ENCODE data around the gene CEMIP2.

GRCh38 chr9:71754151-71754550 is 14.2 kb downstream of the CEMIP2 start:
- TF ChIP-seq CTCF (IDR thresholded peaks at IDR 0.05) = no peak
- no peak for TF ChIP-seq POLR2AphosphoS5 (IDR thresholded peaks at IDR 0.05)
- TF ChIP-seq EP300 (IDR thresholded peaks at IDR 0.05) = no peak
- no peak for TF ChIP-seq POLR2A (IDR thresholded peaks at IDR 0.05)

All from sigmoid colon (tissue), 4 donors.